DOHH2 (cell line): ENCODE measurements around the gene TIMM21.

Experiments
- CTCF ChIP-seq: fragments of 200-600 bp; sonication (generic); IDR thresholded peaks from one replicate; pipeline ENCODE4 v1.5.1; 2014; ENCODE audit warnings: antibody characterized with exemption, mild to moderate bottlenecking, low read depth, low read length; ENCODE audit not compliant: poor library complexity, severe bottlenecking
- EZH2phosphoT487 ChIP-seq: fragments of 200-600 bp; sonication (generic); IDR thresholded peaks from 2 replicates; pipeline ENCODE4 v1.6.1; 2017; ENCODE audit warnings: borderline replicate concordance, mild to moderate bottlenecking, antibody characterized with exemption, low read length, moderate library complexity, mixed read lengths

DNA sequence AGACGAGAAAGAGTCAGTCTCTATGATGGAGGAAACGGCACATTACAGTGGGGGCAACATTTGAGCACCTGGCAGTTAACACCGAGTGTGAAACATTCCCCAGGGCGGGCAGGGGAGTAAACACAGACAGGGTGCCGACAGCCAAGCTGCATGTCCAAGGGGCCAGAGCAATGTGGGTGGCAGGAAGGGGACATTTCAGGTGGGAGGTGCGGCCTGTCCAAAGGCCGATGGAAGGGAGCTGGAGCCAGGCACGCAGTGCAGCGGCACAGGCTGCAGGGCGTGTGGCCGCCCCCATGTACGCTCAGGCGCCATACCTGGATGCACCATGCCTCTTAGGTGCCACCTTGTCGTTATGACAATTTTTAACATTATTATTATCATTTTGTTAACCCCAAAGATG lies 43.3 kb downstream of the TIMM21 start:
- no peak for TF ChIP-seq CTCF
- TF ChIP-seq EZH2phosphoT487: no peak
